IPS-NIHi7 (cell line): ENCODE results near the gene SOCS4.

Experiments
- DNase-seq: peaks from one replicate; pipeline ENCODE4 v3.0.0; 2012; ENCODE audit warnings: mixed read lengths; ENCODE audit errors: extremely low spot score

SOCS4 gene

DNA sequence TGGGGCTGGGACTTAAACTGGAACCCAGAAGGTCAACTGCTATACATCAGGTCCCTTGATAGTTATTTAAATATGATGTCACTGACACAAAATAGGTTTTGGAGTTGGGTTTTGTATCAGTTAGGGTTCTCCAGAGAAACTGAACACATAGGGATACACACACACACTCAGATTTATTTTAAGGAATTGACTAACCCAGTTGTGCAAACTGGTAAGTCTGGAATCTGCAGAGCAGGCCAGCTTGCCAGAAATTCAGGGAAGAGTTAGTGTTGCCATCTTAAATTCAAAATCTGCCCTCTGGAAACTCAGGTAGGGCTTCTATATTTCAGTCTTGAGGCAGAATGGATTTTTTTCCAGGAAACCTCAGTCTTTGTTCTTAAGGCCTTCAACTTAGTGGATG is 61.3 kb downstream of the SOCS4 start:
- DNase-seq = no peak

- no peak for DNase-seq
These were observed 65.3 kb downstream of the SOCS4 start for GRCh38 chr14:55092341-55092740.

DNA sequence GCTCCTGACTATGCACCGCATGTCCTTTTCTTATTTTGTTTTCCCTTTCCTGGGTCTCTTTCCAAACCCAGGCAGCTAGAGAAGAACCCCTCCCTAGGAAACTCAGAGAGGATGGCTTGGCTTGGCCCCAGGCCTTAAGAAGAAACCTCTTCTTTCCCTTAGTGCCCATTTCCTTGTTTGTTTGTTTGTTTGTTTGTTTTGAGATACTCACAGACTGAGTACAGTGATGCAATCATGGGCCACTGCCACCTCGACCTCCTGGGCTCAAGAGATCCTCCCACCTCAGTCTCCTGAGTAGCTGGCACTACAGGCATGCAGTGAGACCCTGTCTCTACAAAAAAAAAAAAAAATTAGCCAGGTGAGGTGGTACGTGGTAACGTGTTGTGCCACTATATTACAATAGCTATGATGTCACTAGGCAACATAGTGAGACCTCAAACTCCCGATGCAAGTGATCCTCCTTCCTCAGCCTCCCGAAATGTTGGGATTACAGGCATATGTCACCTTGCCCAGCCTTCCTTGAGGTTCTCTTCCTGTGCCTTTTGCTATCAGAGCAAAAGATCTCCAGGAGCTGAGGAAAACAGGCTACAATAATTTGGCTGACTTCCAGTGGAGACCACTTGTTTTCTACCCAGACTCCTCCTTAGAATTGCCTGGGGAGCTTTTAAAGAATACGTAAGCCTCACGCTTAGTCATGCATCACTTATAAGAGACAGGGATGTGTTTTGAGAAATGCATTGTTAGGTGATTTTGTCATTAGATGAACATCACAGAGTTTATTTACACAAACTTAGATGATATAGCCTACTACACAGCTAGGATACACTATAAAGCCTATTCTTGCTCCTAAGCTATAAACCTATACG is 67.5 kb downstream of the SOCS4 start:
- no peak for DNase-seq

GRCh38 chr14:55097881-55098560 is 71.0 kb downstream of the SOCS4 start:
- DNase-seq = no peak

DNA sequence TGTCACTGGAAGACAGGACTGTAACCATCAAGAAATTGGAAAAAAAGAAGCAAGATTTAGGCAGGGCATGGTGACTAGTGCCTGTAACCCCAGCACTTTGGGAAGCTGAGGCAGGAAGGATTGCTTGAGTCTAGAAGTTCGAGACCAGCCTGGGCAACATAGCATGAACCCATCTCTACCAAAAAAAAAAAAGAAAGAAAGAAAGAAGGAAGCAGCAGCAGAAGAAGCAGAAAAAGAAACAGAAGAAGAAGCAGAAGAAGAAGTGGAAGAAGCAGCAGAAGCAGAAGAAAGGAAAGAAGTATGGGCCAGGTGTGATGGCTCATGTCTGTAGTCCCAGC is 71.5 kb downstream of the SOCS4 start:
- DNase-seq = no peak
